GM19455 (cell line): ENCODE results near the gene CDC42SE2.
"Not testable (repeated sequence)": the region's sequence is repeated elsewhere in the genome, so short reads cannot be mapped to it uniquely, and the experiment has no call there.

Experiments used
- ATAC-seq: cut with Tn5 transposase; IDR thresholded peaks from one replicate; pipeline ENCODE4 v1.9.1; 2021; ENCODE audit not compliant: unreplicated experiment

The CDC42SE2 gene

DNA sequence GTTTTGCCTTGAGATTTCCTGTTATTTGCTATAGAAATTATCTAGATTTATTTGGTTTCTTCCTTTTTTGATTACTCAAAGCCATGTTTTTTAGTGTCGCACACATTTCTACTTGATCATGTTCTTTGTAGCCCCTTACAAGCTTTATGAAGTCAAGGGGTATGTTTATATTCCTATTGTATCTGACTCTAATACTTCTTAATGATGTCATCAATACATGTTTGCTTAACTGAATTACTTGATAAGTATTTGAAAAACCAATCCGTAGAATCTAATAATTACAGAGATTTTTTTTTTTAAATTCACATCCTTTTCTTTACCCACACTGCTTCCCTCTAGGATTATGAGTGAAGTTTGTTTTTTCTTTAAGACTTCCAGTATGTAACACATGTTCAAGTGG, 53.0 kb downstream of the CDC42SE2 start:
- ATAC-seq = no peak

DNA sequence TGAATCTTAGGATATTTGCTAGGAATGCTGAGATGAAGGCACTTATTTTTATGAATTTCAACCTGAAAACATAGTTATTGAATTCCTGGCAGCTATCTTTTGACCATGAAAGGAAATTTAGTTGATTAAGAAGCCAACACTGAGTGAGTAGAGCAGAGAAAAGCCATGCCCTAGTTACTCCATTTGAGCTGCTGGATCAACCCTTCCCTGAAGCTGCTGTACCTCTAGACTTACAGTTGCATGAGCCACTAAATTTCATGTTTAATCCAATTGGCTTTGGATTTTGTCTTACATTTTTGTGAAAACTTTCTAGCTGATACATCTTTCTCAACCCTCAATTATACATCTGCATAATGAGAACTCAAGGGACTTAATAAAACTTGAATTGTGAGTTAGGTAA, 54.6 kb downstream of the CDC42SE2 start:
- no peak for ATAC-seq

DNA sequence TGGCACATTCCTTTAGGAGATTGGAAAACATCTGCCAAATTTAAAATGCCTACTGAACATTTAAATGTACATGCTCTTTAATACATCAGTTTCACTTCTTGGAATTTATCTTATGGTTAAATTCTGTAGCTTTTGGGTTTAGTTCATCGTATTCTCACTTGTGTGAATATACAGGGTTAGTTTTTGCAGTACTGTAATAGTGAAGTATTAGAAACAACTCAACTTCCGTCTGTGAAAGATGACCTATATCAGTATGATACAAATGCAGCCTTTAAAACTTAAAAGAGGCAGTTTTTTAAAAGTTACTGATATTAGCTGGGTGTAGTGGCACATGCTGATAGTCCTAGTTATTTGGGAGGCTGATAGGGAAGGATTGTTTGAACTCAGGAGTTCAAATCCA, 57.2 kb downstream of the CDC42SE2 start:
- ATAC-seq = no peak

DNA sequence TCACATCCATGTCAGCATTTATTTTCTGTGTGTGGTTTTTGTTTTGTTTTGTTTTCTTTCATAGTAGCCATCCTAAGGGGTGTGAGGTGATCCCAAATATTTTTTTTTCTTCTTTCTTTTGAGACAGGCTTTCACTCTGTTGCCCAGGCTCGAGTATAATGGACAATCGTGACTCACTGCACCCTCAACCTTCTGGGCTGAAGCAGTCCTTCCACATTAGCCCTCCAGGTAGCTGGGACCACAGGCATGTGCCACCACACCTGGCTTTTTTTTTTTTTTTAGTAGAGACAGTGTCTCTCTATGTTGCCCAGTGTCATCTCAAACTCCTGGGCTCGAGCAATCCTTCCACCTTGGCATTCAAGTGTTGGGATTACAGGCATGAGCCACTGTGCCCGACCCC, 59.1 kb downstream of the CDC42SE2 start:
- no peak for ATAC-seq

DNA sequence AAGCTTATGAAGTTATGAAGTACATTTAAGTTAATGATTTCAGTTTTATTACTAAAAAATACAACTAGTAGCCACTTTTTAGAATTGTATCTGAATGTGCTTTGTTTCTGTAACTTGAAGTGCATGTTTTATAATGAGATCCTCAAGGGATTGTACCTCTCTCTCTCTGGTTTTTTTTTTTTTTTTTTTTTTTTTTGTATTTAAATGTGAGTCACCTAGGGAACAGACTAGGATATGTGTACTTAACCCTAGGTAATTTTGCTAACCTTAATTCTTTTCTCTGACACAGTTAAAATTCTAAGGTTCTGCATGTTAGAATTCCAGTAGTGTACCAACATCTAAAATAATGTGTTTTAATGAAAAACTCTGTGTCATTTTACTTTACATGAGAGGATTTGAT, 59.5 kb downstream of the CDC42SE2 start:
- no peak for ATAC-seq

DNA sequence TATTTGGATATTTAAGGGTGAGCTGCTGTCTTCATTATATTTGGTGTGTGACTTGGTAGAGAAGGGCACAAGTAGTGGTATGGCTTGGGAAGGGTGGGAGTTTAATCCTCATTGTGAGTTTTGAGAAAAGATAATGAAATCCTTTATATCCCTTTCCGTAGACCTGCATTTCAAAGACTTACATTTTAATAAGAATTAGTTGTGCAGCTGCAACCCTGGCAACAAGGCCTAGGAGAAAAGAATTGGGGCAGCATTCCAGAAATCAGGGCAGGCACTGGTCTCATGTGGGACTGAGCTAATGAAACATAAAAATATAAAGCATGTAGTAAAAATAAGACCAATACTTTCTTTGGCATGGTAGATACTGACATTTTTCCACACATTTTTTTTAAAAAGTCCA, 60.5 kb downstream of the CDC42SE2 start:
- no peak for ATAC-seq

DNA sequence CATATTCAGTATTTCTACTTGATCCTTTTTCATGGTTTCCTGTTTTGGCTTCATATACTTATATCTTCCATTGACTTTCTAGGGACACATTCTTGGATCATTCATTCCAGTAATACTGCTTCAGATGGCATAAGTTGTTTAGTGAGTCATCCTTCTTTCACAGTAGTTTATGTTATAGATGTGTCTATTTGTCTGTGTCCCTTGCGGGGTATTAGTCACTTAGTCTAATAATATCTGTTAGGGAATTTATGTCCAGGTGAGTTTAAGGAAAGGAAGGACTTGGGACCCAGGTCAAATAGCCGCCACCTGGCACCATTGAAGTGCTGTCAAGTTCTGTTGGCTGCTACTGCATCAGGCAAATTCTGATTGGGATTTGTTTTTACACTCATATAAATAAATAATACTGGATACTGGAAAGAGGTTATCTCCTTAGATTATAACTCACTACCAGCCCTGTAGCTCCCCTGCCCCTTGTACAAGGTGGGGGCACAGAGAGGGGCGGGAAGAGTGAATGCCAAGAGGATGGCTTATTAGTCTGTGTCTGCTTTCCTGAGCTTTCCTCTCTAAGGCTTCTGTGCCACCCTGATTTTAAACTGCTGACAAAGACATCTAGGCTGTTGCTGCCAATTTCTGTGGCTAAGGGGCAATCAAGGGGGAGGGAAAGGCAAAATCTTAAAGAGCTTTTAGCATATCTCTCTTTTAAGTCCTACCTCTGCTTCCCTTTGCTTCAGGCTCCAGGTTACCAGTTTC, 64.9 kb downstream of the CDC42SE2 start:
- ATAC-seq = no peak

DNA sequence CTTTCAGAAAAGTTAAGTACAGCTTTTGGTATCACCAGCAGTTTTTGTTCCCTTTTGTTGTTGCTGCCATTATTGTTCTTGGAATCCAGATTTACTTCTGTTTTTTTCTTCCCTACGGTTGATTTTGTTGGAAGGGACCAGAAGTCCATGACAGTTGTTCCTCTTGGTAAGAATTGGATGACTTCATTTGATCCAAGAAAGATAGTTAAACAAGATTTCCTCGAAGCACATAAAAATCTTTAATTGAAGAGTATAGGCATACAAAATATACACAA, 65.4 kb downstream of the CDC42SE2 start:
- ATAC-seq = no peak

DNA sequence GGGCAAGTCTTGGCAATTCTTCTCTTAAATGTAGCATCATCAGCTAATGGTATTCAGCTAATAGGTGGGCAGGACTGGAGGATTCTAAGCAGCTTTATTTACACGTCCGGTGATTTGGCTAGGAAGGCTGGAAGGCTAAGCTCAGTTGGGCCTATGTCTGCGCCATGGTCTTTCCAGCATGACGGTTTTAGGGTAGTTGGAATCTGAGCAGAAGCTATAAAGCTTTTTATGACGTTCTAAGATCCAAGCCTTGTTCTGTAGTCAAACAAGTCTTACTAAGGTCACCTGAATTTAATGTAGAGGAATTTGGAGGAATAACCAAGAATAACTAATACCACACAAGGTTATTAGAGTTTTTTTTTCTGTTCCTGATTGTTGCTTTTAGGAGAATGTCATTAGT, 66.2 kb downstream of the CDC42SE2 start:
- ATAC-seq = no peak

DNA sequence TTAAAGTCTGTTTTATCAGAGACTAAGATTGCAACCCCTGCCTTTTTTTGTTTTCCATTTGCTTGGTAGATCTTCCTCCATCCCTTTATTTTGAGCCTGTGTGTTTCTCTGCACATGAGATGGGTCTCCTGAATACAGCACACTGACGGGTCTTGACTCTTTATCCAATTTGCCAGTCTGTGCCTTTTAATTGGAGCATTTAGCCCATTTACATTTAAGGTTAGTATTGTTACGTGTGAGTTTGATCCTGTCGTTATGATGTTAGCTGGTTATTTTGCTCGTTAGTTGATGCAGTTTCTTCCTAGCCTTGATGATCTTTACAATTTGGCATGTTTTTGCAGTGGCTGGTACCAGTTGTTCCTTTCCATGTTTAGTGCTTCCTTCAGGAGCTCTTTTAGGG, 71.9 kb downstream of the CDC42SE2 start:
- not testable (repeated sequence) for ATAC-seq

DNA sequence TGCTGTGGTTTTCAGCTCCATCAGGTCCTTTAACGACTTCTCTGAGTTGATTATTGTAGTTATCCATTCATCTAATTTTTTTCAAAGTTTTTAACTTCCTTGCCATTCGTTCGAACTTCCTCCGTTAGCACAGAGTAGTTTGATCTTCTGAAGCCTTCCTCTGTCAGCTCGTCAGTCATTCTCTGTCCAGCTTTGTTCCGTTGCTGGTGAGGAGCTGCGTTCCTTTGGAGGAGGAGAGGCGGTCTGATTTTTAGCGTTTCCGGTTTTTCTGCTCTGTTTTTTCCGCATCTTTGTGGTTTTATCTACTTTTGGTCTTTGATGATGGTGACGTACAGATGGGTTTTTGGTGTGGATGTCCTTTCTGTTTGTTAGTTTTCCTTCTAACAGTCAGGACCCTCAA, 72.9 kb downstream of the CDC42SE2 start:
- ATAC-seq = not testable (repeated sequence)

DNA sequence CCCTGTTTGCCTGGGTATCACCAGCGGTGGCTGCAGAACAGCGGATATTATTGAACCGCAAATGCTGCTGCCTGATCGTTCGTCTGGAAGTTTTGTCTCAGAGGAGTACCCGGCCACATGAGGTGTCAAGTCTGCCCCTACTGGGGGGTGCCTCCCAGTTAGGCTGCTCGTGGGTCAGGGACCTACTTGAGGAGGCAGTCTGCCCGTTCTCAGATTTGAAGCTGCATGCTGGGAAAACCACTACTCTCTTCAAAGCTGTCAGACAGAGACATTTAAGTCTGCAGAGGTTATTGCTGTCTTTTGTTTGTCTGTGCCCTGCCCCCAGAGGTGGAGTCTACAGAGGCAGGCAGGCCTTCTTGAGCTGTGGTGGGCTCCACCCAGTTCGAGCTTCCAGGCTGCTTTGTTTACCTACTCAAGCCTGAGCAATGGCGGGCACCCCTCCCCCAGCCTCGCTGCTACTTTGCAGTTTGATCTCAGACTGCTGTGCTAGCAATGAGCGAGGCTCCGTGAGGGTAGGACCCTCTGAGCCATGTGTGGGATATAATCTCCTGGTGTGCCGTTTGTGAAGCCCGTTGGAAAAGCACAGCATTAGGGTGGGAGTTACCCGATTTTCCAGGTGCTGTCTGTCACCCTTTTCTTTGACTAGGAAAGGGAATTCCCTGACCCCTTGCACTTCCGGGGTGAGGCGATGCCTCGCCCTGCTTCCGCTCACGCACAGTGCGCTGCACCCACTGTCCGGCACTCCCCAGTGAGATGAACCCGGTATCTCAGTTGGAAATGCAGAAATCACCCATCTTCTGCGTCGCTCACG, 73.6 kb downstream of the CDC42SE2 start:
- not testable (repeated sequence) for ATAC-seq

DNA sequence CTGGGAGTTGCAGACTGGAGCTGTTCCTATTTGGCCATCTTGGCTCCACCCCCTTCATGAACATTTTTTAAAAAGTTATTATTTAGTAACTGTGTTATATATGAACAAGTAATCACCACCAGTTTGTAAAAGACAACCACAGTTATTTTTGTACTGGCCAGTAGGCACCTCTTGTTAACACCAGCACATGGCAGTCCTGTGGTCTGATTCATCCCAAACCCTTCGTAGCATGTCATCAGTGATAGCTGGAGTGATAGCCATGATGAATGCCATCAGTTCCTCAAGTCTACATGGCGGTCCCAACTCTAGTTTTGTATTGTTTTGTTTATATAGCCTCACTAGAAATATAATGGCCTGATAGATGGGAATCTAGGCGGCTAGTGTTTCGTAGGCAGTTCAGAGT, 74.2 kb downstream of the CDC42SE2 start:
- ATAC-seq = no peak

DNA sequence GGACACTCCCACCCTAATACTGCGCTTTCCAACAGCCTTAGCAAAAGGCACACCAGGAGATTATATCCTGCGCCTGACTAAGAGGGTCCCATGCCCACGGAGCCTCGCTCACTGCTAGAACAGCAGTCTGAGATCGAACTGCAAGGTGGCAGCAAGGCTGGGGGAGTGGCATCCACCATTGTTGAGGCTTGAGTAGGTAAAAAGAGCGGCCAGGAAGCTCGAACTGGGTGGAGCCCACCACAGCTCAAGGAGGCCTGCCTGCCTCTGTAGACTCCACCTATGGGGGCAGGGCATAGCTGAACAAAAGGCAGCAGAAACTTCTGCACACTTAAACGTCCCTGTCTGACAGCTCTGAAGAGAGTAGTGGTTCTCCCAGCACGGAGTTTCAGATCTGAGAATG, 80.4 kb downstream of the CDC42SE2 start:
- ATAC-seq = not testable (repeated sequence)

DNA sequence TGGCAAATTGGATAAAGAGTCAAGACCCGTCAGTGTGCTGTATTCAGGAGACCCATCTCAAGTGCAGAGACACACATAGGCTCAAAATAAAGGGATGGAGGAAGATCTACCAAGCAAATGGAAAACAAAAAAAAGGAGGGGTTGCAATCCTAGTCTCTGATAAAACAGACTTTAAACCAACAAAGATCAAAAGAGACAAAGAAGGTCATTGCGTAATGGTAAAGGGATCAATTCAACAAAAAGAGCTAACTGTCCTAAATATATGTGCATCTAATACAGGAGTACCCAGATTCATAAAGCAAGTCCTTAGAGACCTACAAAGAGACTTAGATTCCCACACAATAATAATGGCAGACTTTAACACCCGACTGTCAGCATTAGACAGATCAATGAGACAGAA, 82.4 kb downstream of the CDC42SE2 start:
- not testable (repeated sequence) for ATAC-seq

DNA sequence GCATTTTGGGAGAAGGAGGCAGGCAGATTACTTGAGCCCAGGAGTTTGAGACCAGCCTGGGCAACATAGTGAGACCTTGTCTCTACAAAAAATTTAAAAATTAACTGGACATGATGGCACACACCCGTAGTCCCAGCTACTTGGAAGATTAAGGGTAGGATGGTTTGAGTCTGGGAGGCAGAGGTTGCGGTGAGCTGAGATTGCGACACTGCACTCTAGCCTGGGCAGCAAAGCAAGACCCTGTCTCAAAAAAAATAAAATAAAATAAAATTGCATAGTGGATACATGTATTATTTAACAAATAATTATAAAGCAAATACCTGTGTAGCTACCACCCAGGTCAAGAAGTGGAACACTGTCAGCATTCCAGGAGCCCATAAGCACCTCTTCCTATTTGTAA, 90.1 kb downstream of the CDC42SE2 start:
- no peak for ATAC-seq

DNA sequence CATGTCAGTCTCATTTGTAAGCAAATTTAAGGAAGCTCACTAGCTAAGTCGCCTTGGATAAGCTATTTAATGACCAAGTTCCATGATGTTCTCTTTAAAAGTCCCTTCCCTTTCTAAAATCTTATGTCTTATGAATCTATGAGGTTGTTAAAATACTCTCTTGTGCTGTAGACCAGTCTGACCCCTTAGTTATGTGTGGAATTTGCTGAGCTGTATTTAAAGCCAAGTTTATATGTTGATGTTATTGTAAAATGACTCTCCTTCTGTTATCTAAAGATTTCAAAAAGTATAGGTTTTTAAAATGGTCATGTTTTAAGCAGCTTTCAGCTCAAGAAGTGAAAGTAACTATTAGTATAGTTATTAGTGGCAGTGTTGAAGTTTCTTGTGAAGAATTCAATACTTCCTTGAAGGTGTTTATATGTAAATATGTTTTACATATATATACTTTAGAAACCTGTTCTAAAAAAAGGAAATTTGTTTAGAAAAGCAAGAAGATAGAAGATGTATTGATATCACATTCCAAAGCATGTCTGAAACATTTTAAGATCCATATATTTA, 92.2 kb downstream of the CDC42SE2 start:
- no peak for ATAC-seq

DNA sequence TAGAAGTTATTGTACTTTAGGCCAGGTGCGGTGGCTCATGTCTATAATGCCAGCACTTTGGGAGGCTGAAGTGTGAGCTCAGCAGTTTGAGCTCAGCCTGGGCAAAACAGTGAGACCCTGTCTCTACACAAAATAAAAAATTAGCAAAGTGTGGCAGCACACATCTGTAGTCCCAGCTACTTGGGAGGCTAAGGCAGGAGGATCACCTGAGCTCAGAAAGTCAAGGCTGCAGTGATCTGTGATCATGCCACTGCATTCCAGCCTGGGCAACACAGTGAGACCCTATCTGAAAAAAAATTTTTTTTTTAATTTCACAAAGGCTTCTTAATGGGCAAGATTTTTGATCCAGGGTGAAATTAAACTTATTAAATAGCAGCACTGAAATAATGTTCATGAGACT, 92.8 kb downstream of the CDC42SE2 start:
- ATAC-seq = no peak

DNA sequence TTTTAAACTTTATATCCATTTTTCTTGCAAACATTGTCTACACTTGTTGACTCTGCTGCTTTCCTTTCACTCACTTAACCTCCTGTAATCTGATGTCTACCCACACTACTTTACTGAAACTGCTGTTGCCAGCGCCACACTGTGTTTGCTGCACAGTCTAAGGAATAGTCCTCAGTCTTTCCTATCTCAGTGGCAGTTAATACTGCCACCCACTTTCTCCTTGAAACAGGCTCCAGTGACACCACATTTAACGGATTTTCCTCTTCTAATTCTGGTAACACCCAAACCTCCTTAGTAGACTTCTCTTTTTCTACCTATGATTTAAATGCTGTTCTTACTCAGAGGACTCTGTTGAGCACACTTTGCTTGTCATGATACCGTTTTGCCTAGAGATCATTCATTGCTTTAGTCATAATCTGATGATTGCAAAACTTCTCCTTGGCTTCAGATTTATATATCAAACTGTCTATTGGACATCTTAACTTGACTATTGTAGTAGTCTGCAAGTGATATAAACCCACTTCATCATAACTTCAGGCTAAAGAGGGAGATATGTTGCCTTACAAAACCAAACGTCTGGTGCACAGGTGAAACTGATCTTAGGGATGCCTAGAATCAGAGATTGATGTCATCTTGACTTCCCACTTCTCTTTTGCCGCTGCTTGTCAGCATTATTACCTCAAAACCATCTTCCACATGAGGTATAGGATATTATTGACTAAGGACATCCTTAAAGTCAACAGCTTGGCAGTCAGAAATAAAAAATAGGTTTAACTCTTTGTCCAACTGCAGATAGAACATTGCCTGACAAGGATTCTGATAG, 94.1 kb downstream of the CDC42SE2 start:
- peak; percentile 53 for ATAC-seq

DNA sequence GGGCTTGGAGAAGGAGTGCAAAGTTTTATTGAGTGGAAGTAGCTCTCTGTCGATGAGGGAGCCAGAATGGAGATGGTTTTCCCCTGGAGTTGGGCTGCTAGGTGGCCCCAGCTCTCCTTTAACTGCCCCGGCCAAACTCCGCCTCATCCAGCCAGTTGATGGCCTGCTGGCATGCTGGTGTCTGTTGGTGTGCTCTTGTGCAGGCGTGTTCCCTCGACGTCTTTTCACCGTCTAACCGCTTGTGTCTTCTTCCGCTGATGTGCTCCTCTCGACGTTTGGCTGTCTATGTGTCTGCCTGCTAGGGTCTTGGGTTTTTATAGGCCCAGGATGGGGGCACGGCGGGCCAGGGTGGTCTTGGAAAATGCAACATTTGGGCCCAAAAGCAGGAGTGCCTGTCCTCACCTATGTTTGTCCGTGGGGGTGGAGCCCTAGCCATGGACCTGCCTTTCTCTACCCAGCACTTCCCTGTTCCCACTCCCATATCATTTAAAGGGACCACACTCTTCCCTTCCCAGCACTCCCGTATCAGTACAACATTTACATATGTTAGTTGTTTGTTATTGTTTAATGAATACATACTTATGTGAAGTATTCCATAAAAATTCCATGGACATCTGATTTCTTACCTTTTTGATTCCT, 97.9 kb downstream of the CDC42SE2 start:
- no peak for ATAC-seq
